HG03575 (cell line): ENCODE results near the gene PXMP4.

ENCODE experiments used
- ATAC-seq: cut with Tn5 transposase; IDR thresholded peaks from one replicate; pipeline ENCODE4 v1.9.1; 2021; ENCODE audit not compliant: unreplicated experiment, insufficient number of reproducible peaks, low FRiP score; ENCODE audit errors: extremely low read depth

The PXMP4 gene

DNA sequence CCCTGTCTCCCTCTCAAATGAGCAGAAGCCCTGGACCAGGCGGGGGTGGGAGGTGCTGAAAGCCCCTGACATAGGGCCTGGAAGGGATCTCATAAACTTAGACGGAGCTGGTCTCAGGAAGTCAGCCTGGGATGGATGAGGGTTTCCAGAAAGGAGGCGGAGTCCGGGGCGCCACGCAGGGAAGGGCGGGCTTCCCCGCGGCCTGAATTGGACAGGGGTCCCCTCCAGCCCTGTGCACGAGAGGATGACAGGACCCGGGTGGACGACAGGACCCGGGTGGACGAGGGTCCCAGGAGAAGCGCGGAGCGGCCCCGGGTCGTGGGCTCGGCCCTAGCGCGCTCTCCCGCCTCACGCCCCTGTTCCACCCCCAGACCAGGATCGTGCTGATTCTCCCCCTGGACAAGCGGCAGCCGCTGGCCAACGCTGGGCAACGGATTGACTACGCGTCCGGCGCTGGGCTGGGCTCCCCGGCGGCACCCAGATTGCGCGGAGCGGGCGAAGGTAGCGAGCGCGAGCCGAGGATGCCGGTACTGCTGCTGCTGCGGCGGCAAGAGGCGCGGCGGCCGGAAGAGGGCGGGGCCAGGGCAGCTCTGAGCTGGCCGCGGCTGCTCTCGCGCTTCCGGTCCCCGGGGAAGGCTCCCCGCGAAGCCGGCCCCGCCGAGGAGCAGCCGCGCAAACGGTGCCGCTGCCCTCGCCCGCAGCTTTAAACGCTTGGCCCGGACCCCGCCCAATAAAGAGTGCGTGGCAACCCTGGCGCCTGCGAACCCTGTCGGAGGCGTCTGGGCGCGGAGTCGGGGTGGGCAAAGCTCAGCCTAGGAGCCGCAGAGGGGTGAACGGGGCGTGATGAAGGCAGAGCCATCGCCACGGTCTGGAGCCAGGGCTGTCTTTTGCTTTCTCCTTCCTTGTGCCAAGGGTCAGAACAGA, 56.7 kb downstream of the PXMP4 start:
- ATAC-seq: no peak

GRCh38 chr20:33662172-33662571, 57.9 kb downstream of the PXMP4 start, which contains the start of gene C20orf144:
TSS of gene C20orf144 (plus strand) at chr20:33662327. CDS start at chr20:33662346, 19 bp downstream.
- ATAC-seq: no peak

DNA sequence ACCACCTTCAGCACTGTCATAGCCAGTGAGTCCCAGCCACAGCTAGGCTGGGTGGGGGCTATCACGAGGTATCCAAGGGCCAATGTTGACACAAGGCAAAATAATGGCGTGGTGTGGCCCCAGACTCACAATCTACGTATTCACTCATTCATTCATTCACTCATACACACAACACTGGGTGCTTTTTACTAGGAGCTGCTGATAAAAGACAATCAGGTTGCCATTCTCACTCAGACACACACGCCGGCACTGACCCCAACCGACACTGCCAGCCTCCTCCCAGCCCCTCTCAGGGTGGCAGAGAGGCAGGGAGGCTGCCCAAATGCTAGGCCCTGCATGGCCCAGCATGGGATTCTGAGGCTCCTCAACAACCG, 59.4 kb downstream of the PXMP4 start:
- ATAC-seq: no peak

- ATAC-seq: no peak
These were observed 60.0 kb downstream of the PXMP4 start for GRCh38 chr20:33660035-33660684.

DNA sequence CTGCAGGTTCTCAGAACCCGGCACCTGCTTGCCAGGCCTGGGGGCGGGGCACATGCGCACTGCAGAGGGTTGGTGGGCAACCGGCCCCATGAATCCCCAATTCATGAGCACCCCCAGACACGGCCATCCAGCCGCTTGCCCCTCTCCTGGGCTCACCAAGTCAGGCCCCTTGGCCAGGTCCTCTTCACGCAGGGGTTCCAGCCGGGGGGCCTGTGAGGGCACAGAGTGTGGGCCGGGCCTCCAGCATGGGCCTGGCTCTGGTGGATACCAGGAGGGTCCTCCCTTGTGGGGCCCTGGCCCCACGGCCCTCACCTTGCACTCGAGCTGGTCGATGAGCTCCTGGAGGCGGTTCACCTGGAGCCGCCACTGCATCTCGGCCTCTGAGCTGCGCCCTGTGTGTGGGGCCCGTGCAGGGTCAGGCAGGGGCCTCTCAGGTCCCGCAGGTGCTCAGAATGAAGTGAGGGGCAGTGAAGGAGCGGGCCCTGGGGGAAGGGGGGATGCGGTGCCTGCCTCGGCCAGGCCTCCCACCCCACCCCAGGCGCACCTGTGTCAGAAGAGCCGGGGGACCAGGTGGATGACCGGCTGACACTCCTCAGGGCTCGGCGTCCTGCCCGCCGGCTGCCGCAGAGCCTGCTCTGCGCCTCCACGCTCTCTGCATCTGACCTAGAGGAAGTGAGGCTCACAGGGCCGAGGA, 60.6 kb downstream of the PXMP4 start:
- no peak for ATAC-seq

DNA sequence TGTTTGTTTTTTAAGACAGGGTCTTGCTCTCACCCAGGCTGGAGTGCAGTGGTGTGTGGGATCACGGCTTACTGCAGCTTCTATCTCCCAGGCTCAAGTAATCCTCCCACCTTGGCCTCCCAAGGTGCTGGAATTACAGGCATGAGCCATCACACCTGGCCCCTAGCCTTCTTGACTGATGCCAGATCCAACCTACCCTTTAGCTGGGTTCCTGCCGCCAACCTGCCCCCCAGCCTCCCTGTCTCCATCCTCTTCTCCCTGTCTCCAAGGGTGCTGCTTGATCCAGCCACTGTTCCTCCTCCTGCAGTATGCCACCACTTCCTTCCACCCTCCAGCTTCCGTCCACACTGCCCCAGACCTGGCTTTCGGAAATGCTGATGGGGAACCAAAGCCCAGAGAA, 61.2 kb downstream of the PXMP4 start:
- no peak for ATAC-seq

DNA sequence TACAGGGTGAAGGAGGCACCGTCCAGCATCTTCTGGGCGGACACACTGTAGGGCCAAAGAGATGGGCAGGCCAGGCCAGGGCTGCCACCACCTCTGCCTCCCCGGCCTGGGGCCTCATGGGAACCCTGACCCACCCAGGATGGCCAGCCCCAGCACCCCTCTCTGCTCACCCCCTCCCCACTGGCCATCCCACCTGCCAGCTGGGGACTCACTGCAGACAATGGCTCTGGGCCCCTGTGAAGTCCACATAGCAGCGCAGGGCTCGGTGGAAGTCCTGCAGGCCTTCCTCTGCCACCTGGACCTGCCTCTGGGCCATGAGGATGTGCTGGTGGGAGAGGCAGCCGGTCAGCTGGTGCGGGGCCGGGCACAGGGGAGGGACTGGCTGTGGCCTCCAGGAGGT, 61.6 kb downstream of the PXMP4 start:
- ATAC-seq: no peak

DNA sequence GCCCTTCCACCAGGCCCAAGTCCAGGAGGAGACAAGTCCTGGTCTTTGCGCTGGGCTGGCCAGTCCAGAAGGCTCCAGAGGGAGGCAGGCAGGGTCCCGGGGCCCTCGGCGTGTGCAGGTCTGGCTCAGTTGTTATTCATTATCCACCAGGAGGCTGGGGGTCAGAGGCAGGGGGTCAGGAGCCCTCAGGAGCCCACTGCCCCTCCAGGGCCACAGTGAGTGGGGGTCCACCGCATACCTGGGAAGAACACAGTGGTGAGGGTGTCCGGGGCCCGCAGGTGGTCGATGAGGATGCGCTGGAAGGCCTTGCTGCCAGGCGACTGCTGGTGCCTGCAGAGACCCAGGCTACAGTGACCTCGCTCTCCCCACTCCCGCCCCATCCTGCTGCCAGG, 62.4 kb downstream of the PXMP4 start:
- ATAC-seq: no peak

DNA sequence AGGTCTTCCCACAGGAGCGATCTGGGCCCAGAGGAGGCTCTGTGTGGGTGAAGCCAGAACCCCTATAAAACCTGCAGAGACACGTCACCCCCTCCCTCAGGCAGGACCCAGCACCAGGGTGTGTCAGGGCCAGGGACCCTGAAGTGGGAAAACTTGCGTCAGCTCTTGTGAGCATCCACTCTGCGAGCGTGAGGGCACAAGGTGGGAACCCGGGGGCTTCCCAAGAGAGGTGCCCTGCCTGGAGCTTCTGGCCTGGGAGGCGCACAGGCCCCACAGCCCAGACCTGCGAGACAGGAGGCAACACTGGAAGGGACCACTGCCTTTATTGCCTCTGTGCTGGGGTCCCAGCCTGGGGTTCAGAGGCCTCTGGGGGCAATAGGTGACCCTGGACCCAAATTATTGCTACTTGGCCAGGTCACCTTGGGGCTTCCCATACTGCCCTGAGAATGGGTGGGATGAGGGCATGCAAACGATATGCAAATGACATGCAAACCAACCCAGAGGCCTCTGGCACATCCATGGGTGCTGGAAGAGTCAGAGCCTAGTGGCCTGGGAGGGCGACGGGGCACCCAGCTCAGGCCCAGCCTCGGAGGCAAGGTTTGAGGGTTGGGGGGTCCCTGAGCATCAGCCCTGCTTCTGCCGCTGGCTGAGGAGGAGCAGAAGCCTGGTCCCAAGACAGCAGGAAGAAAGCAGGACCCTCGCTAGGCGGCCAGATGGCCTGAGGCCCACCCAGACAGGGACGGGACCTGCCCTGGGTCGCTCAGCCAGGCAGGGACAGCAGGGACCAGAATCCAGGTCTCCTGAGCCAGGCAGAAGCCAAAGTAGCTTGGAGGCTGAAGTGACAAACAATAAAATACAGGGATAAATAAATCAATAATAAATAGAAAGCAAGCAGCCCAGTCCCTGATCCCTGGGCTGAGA, 63.1 kb downstream of the PXMP4 start:
- ATAC-seq: no peak

DNA sequence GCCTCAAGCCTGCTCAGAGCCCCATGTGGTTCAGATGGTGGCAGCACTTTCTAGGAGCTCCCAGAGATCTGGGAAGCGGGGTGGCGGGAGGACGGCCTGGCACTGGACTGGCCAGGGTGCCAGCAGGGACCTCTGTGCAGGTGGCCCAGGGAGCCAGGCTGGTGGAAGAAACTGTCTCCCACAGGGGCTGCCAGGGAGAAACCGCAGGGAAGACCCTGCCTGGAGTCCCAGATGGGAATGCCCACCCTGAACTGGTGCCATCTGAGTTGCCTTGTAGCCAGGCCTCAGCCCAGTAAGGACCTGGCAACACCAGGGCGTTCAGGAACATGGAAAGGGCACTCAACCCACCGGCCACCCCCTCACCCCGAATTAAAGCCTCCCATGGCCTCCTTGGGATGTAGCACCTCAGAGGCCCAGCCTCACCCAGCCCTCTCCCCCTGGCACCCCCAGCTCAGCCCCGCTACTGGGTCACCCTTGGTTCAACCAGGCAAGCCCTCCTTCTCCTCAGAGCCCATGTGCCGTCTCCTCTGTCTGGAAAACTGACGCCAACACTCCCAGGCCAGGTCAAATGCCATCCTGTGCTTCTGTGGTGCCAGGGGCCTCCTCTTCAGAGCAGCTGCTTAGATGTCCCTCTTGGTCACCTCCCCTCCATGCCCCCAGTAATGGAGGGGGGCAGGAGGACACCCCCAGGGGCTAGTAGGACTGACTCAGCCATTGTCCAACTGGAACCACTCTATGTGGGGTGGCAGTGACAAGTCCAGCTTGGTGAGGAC, 63.9 kb downstream of the PXMP4 start:
- ATAC-seq: no peak

- no peak for ATAC-seq
These were observed 64.9 kb downstream of the PXMP4 start for GRCh38 chr20:33655164-33655563.

DNA sequence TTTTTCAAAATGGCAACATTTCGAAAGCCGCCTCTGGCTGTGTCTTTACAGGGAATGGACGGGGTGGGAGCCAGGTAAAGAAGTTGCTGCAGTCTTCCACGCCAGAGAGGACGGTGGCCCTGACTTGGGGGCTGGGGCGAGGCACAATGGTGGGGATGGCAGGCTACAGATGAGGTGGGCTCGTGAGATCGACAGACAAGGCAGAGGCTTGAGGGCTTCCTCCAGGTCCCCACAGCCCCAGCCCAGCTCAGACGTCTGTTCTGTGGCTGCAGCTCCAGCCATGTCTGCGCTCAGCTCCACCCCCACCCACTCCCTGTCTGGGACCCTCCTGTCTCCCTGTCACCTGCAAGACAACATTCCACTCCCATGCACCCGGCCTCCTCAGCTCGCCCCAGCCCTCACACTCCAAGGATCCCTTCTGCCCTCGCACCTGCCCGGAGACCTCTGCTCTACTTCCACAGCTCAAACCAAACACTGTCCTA, 65.4 kb downstream of the PXMP4 start:
- ATAC-seq: no peak

GRCh38 chr20:33653900-33654596, 66.1 kb downstream of the PXMP4 start:
- no peak for ATAC-seq

GRCh38 chr20:33653218-33653899, 66.8 kb downstream of the PXMP4 start:
- no peak for ATAC-seq
